Measurements from ENCODE around the gene CTSO. TPM values are rescaled to one million over a fixed set of nuclear protein-coding genes. Genes with fewer than 3 reads are reported as not detected.

The CTSO gene
- total RNA-seq, 1 experiment from 2014 or later, result 0.57 TPM

DNA sequence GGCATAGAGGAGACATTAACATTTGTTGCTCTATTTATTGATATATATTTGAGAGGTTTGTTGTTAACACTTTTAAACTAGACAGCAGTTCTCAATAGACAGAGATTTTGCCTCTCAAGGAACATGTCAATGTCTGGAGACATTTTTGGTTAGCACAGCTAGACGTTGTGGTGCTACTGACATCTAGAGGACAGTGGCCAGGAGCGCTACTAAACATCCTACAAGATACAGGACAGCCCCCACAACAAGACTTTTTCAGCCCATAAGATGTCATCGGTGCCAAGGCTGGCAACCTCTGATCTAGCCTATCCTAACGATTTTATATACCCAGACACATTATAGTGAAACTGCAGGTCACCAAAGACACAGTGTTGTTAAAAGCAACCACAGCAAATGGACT, 18.4 kb upstream of the CTSO start:
- TF ChIP-seq CBX3 (IDR thresholded peaks at IDR 0.05; ENCODE audit: low read depth) (no peak), FOSL1 (IDR thresholded peaks at IDR 0.05; ENCODE audit: low read depth) (no peak), RAD21 (IDR thresholded peaks at IDR 0.05; ENCODE audit: low read depth) (peak; percentile 43)
- TF ChIP-seq, protein P1, sequence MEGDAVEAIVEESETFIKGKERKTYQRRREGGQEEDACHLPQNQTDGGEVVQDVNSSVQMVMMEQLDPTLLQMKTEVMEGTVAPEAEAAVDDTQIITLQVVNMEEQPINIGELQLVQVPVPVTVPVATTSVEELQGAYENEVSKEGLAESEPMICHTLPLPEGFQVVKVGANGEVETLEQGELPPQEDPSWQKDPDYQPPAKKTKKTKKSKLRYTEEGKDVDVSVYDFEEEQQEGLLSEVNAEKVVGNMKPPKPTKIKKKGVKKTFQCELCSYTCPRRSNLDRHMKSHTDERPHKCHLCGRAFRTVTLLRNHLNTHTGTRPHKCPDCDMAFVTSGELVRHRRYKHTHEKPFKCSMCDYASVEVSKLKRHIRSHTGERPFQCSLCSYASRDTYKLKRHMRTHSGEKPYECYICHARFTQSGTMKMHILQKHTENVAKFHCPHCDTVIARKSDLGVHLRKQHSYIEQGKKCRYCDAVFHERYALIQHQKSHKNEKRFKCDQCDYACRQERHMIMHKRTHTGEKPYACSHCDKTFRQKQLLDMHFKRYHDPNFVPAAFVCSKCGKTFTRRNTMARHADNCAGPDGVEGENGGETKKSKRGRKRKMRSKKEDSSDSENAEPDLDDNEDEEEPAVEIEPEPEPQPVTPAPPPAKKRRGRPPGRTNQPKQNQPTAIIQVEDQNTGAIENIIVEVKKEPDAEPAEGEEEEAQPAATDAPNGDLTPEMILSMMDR (IDR thresholded peaks at IDR 0.05 in 2 of 3, conservative IDR thresholded peaks at IDR 0.05 in 1 of 3; ENCODE audit: borderline replicate concordance in 1 of 3, insufficient read depth in 1 of 3, low read depth in 2 of 3, low read length in 2 of 3), result peak; percentile 21 to 56 (median 50); a peak in 5 of 6 replicates
- Histone ChIP-seq H2AFZ (ENCODE audit: low read depth, low read length, poor library complexity, severe bottlenecking) (peak overlapping the region; percentile 6), H3K27me3 (ENCODE audit: insufficient read depth, low read length) (no peaks in the 10 kb centered on the region), H4K20me1 (ENCODE audit: insufficient read depth) (no peaks in the 10 kb centered on the region), H3K4me2 (ENCODE audit: low read length) (no peak overlapping the region), H3K9me3 (ENCODE audit: control insufficient read depth in 1 of 2, insufficient read depth in 1 of 2, low read depth in 1 of 2, low read length in 2 of 2) (no peaks in the 10 kb centered on the region), H3K9ac (ENCODE audit: low read length) (no peak overlapping the region), H3K4me3 (replicated peaks in 1 of 2; ENCODE audit: low read depth in 1 of 2, low read length in 2 of 2) (no peak overlapping the region), H3K79me2 (ENCODE audit: insufficient read depth, low read length) (no peaks in the 10 kb centered on the region), H3K36me3 (ENCODE audit: control insufficient read depth in 1 of 2, insufficient read depth in 2 of 2, low read length in 2 of 2) (no peaks in the 10 kb centered on the region), H3K27ac (ENCODE audit: low read depth, low read length) (no peak overlapping the region), H3K4me1 (ENCODE audit: control insufficient read depth in 1 of 2, insufficient read depth in 2 of 2, low read length in 2 of 2) (0 out of 4 replicates have a peak, but pooled peaks cover 0 to 3% of the 10 kb centered on the region in 2 experiments), H3K9me2 (ENCODE audit: insufficient read depth) (no peaks in the 10 kb centered on the region)
- RAD21 ChIA-PET (ENCODE audit: low non-redundant PET in 1 of 2, low total read pairs in 2 of 2, uncharacterized antibody in 2 of 2, unreplicated experiment in 2 of 2), result no interaction called here
- intact Hi-C loops (cut with micrococcal nuclease), result no loop called here
- ATAC-seq (peak; percentile 90), DNase-seq (ENCODE audit: low read depth, low spot score) (peak; percentile 19)
- POLR2A ChIA-PET, result no interaction called here
- no TSS peak for BruUV-seq (replicated peaks)
- CTCF ChIA-PET, result no interaction called here

DNA sequence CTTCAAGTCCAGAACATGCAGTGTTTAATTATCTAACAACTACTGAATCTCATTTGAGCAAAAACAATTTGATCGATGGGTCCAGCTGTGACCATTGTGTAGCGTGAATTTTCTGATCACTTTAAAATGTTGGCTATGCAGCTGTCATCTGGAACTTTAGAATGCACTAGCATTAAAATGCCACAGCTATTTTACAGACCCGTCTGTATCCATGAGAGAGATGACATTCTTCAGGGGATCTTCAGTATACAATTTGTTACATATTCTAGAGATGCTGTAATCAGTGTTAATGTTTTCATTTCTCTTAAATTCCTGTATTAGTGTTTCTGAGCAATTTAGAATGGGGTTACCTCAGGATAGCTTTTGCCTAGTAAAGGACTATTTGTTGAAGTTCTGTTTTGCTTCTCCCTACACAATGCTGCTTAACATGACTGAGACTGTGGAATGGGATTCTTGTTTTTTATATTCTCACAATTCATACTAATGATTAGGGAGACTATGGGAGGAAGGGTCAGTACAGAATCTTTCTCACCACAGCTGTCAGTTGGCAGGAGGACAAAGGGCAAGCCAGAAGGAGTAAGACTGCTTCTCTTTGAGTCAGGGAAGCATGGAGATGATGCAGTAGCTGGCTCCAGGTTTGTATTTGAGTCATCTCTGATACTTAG, 13.2 kb upstream of the CTSO start:
- H4K20me1 ChIP-seq (ENCODE audit: insufficient read depth), result no peaks in the 10 kb centered on the region
- no peak overlapping the region for H2AFZ ChIP-seq (ENCODE audit: low read depth, low read length, poor library complexity, severe bottlenecking)
- ChIA-PET RAD21 (ENCODE audit: low non-redundant PET in 1 of 2, low total read pairs in 2 of 2, uncharacterized antibody in 2 of 2, unreplicated experiment in 2 of 2) (no interaction called here), POLR2A (no interaction called here), CTCF (no interaction called here)
- intact Hi-C loops (cut with micrococcal nuclease), result no loop called here
- BruUV-seq (replicated peaks), result no TSS peak
- H3K4me2 ChIP-seq (ENCODE audit: low read length), result no peak overlapping the region
- H3K9ac ChIP-seq (ENCODE audit: low read length), result no peak overlapping the region
- no peaks in the 10 kb centered on the region for H3K79me2 ChIP-seq (ENCODE audit: insufficient read depth, low read length)
- no peaks in the 10 kb centered on the region for H3K9me2 ChIP-seq (ENCODE audit: insufficient read depth)
- no peak overlapping the region for H3K4me3 ChIP-seq (replicated peaks in 1 of 2; ENCODE audit: low read depth in 1 of 2, low read length in 2 of 2)
- no peaks in the 10 kb centered on the region for H3K27me3 ChIP-seq (ENCODE audit: insufficient read depth, low read length)
- no peaks in the 10 kb centered on the region for H3K36me3 ChIP-seq (ENCODE audit: control insufficient read depth in 1 of 2, insufficient read depth in 2 of 2, low read length in 2 of 2)
- no peaks in the 10 kb centered on the region for H3K4me1 ChIP-seq (ENCODE audit: control insufficient read depth in 1 of 2, insufficient read depth in 2 of 2, low read length in 2 of 2)
- ATAC-seq (no peak), DNase-seq (ENCODE audit: low read depth, low spot score) (no peak)
- H3K27ac ChIP-seq (ENCODE audit: low read depth, low read length), result no peak overlapping the region
- H3K9me3 ChIP-seq (ENCODE audit: control insufficient read depth in 1 of 2, insufficient read depth in 1 of 2, low read depth in 1 of 2, low read length in 2 of 2), result no peaks in the 10 kb centered on the region
- TF ChIP-seq, protein P2, sequence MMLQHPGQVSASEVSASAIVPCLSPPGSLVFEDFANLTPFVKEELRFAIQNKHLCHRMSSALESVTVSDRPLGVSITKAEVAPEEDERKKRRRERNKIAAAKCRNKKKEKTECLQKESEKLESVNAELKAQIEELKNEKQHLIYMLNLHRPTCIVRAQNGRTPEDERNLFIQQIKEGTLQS (IDR thresholded peaks at IDR 0.05), result no peak
- no peak for TF ChIP-seq JUND (IDR thresholded peaks at IDR 0.05)
- TF ChIP-seq, protein P3, sequence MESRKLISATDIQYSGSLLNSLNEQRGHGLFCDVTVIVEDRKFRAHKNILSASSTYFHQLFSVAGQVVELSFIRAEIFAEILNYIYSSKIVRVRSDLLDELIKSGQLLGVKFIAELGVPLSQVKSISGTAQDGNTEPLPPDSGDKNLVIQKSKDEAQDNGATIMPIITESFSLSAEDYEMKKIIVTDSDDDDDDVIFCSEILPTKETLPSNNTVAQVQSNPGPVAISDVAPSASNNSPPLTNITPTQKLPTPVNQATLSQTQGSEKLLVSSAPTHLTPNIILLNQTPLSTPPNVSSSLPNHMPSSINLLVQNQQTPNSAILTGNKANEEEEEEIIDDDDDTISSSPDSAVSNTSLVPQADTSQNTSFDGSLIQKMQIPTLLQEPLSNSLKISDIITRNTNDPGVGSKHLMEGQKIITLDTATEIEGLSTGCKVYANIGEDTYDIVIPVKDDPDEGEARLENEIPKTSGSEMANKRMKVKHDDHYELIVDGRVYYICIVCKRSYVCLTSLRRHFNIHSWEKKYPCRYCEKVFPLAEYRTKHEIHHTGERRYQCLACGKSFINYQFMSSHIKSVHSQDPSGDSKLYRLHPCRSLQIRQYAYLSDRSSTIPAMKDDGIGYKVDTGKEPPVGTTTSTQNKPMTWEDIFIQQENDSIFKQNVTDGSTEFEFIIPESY (IDR thresholded peaks at IDR 0.05; ENCODE audit: extremely low read depth, insufficient replicate concordance, low read length), result no peak
- no peak for TF ChIP-seq POLR2AphosphoS5 (IDR thresholded peaks at IDR 0.05; ENCODE audit: low read depth, low read length)
- TF ChIP-seq, protein P4, sequence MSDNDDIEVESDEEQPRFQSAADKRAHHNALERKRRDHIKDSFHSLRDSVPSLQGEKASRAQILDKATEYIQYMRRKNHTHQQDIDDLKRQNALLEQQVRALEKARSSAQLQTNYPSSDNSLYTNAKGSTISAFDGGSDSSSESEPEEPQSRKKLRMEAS (IDR thresholded peaks at IDR 0.05), result no peak
- no peak for TF ChIP-seq ELF1 (IDR thresholded peaks at IDR 0.05; ENCODE audit: borderline replicate concordance, low read depth)
- TF ChIP-seq, protein P1 (IDR thresholded peaks at IDR 0.05 in 2 of 3, conservative IDR thresholded peaks at IDR 0.05 in 1 of 3; ENCODE audit: borderline replicate concordance in 1 of 3, insufficient read depth in 1 of 3, low read depth in 2 of 3, low read length in 2 of 3), result no peak
- TF ChIP-seq CBX3 (IDR thresholded peaks at IDR 0.05; ENCODE audit: low read depth), result no peak
- no peak for TF ChIP-seq POLR2A (IDR thresholded peaks at IDR 0.05; ENCODE audit: borderline replicate concordance, extremely low read depth, insufficient read depth, insufficient read length)
- TF ChIP-seq EGR1 (IDR thresholded peaks at IDR 0.05; ENCODE audit: low read depth), result no peak
- no peak for TF ChIP-seq FOSL1 (IDR thresholded peaks at IDR 0.05; ENCODE audit: low read depth)
- TF ChIP-seq CEBPB (IDR thresholded peaks at IDR 0.05; ENCODE audit: low read depth), result no peak

All from HCT116 (cell line).